ENCODE measurements around the gene EAF2.

EAF2 gene

GRCh38 chr3:121924734-121925133, 89.7 kb downstream of the EAF2 start:
- TF ChIP-seq CTCF (IDR thresholded peaks at IDR 0.05; ENCODE audit: low read depth, low read length, missing control alignments) = no peak
- H3K4me3 ChIP-seq (ENCODE audit: low read depth, low read length) = no peak overlapping the region
- in situ Hi-C loops (cut with HindIII; ENCODE audit: low sequenced_read_pairs) = no loop called here
- no peak for DNase-seq (ENCODE audit: low read depth)

GRCh38 chr3:121926380-121926779, 91.4 kb downstream of the EAF2 start:
- TF ChIP-seq CTCF (IDR thresholded peaks at IDR 0.05; ENCODE audit: low read depth, low read length, missing control alignments) = no peak
- no peak overlapping the region for H3K4me3 ChIP-seq (ENCODE audit: low read depth, low read length)
- no peak for DNase-seq (ENCODE audit: low read depth)
- in situ Hi-C loops (cut with HindIII; ENCODE audit: low sequenced_read_pairs) = no loop called here
